Measurements from ENCODE around the gene KIF13A. TPM values are rescaled to one million over a fixed set of nuclear protein-coding genes. Genes with fewer than 3 reads are reported as not detected.

KIF13A gene
- total RNA-seq, 2 donors from 2014 or later: 35.3 to 45.0 TPM

GRCh38 chr6:17724341-17724740 lies 263.1 kb downstream of the KIF13A start:
- Histone ChIP-seq H3K27me3 (ENCODE audit: control insufficient read depth, insufficient read depth, low read length, poor library complexity, severe bottlenecking) (no peaks in the 10 kb centered on the region), H3K4me1 (ENCODE audit: control insufficient read depth, insufficient read depth, low read length) (no peaks in the 10 kb centered on the region), H3K9me3 (ENCODE audit: control insufficient read depth, low read length) (no peaks in the 10 kb centered on the region), H3K27ac (ENCODE audit: low read depth, low read length) (no peak overlapping the region), H3K9ac (ENCODE audit: extremely low read depth, low read length, poor library complexity, severe bottlenecking) (no peak overlapping the region), H3K36me3 (ENCODE audit: control insufficient read depth, insufficient read depth, low read length) (no peaks in the 10 kb centered on the region), H3K4me3 (ENCODE audit: low read length) (no peak overlapping the region)
- Mint-ChIP-seq H3K36me3 (ENCODE audit: low read depth) (no peaks in the 10 kb centered on the region), H3K9me3 (peaks cover 4% of the 10 kb centered on the region), H3K27me3 (ENCODE audit: insufficient read depth) (no peaks in the 10 kb centered on the region), H3K4me3 (no peak overlapping the region), H3K27ac (no peak overlapping the region), H3K4me1 (peaks cover 9% of the 10 kb centered on the region)
- WGBS, 2 experiments (ENCODE audit: insufficient coverage in 1 of 2, insufficient read length in 1 of 2): 97% methylated on average over 3 of the region's 3 CpGs; no CpG with 5 or more reads in 1 of the 2 experiments
- peak; percentile 0 for DNase-seq
- TF ChIP-seq CTCF (conservative IDR thresholded peaks at IDR 0.05): no peak

GRCh38 chr6:17721671-17722070 lies 265.8 kb downstream of the KIF13A start:
- Mint-ChIP-seq H3K4me3 (no peak overlapping the region), H3K4me1 (peaks cover 9% of the 10 kb centered on the region), H3K9me3 (no peaks in the 10 kb centered on the region), H3K27ac (no peak overlapping the region), H3K36me3 (ENCODE audit: low read depth) (no peaks in the 10 kb centered on the region), H3K27me3 (ENCODE audit: insufficient read depth) (no peaks in the 10 kb centered on the region)
- no peaks in the 10 kb centered on the region for H3K27me3 ChIP-seq (ENCODE audit: control insufficient read depth, insufficient read depth, low read length, poor library complexity, severe bottlenecking)
- no peaks in the 10 kb centered on the region for H3K9me3 ChIP-seq (ENCODE audit: control insufficient read depth, low read length)
- no peak overlapping the region for H3K9ac ChIP-seq (ENCODE audit: extremely low read depth, low read length, poor library complexity, severe bottlenecking)
- no peak for TF ChIP-seq CTCF (conservative IDR thresholded peaks at IDR 0.05)
- WGBS, 2 experiments (ENCODE audit: insufficient coverage in 1 of 2, insufficient read length in 1 of 2): 46 to 81% methylated on average over 2 to 3 of the region's 3 CpGs
- H3K27ac ChIP-seq (ENCODE audit: low read depth, low read length): no peak overlapping the region
- H3K4me1 ChIP-seq (ENCODE audit: control insufficient read depth, insufficient read depth, low read length): no peaks in the 10 kb centered on the region
- H3K36me3 ChIP-seq (ENCODE audit: control insufficient read depth, insufficient read depth, low read length): no peaks in the 10 kb centered on the region
- no peak overlapping the region for H3K4me3 ChIP-seq (ENCODE audit: low read length)
- DNase-seq: peak; percentile 38

GRCh38 chr6:17719323-17720041 lies 268.0 kb downstream of the KIF13A start:
- H3K4me1 Mint-ChIP-seq: peaks cover 9% of the 10 kb centered on the region
- H3K4me1 ChIP-seq (ENCODE audit: control insufficient read depth, insufficient read depth, low read length): no peaks in the 10 kb centered on the region

More at GRCh38 chr6:17719323-17720041, 268.0 kb downstream of the KIF13A start:
- no peaks in the 10 kb centered on the region for H3K9me3 Mint-ChIP-seq
- Histone ChIP-seq H3K27ac (ENCODE audit: low read depth, low read length) (no peak overlapping the region), H3K9me3 (ENCODE audit: control insufficient read depth, low read length) (no peaks in the 10 kb centered on the region), H3K9ac (ENCODE audit: extremely low read depth, low read length, poor library complexity, severe bottlenecking) (no peak overlapping the region), H3K4me3 (ENCODE audit: low read length) (no peak overlapping the region), H3K27me3 (ENCODE audit: control insufficient read depth, insufficient read depth, low read length, poor library complexity, severe bottlenecking) (no peaks in the 10 kb centered on the region), H3K36me3 (ENCODE audit: control insufficient read depth, insufficient read depth, low read length) (no peaks in the 10 kb centered on the region)
- TF ChIP-seq CTCF (conservative IDR thresholded peaks at IDR 0.05): no peak
- WGBS, 2 experiments (ENCODE audit: insufficient coverage in 1 of 2, insufficient read length in 1 of 2): 78% methylated on average over 3 of the region's 3 CpGs; no CpG with 5 or more reads in 1 of the 2 experiments
- no peaks in the 10 kb centered on the region for H3K36me3 Mint-ChIP-seq (ENCODE audit: low read depth)
- H3K27ac Mint-ChIP-seq: no peak overlapping the region
- no peak overlapping the region for H3K4me3 Mint-ChIP-seq
- DNase-seq: peak; percentile 45
- no peaks in the 10 kb centered on the region for H3K27me3 Mint-ChIP-seq (ENCODE audit: insufficient read depth)

Data from endodermal cell (in vitro differentiated cells).